GM23338 (cell line): ENCODE measurements around the gene MYO18A. TPM values are rescaled to one million over a fixed set of nuclear protein-coding genes. Genes with fewer than 3 reads are reported as not detected.

ENCODE experiments used
- ATAC-seq: fragments of 200-7000 bp; cut with Tn5 transposase; 3 replicates; pipeline ENCODE4 v1.9.1; 2020
- DNase-seq: peaks from one replicate; pipeline ENCODE4 v3.0.0-alpha.2; 2015; ENCODE audit warnings: low spot score
- H2AFZ ChIP-seq: fragments of 200-600 bp; sonication (generic); 2 replicates; pipeline ENCODE4 v1.8.0; 2016; ENCODE audit warnings: antibody characterized with exemption, mild to moderate bottlenecking, moderate library complexity
- H3F3A ChIP-seq: fragments of 200-600 bp; sonication (generic); replicated peaks from 2 replicates; pipeline ENCODE4 v1.8.0; 2017; ENCODE audit warnings: antibody characterized with exemption, mixed run types, low read depth
- H3K27ac ChIP-seq: fragments of 200-600 bp; sonication (generic); 2 replicates; pipeline ENCODE4 v1.6.1; 2016; ENCODE audit warnings: low read depth
- H3K27me3 ChIP-seq: fragments of 200-600 bp; sonication (generic); 2 replicates; pipeline ENCODE4 v1.8.0; 2016; ENCODE audit warnings: mild to moderate bottlenecking, mixed run types, moderate library complexity; ENCODE audit not compliant: insufficient read depth
- H3K36me3 ChIP-seq: fragments of 200-600 bp; sonication (generic); 2 replicates; pipeline ENCODE4 v1.8.0; 2016; ENCODE audit warnings: mild to moderate bottlenecking; ENCODE audit not compliant: insufficient read depth
- H3K4me1 ChIP-seq: fragments of 200-600 bp; sonication (generic); 2 replicates; pipeline ENCODE4 v1.8.0; 2016; ENCODE audit warnings: mild to moderate bottlenecking, moderate library complexity; ENCODE audit not compliant: insufficient read depth
- H3K4me2 ChIP-seq: fragments of 200-600 bp; sonication (generic); 2 replicates; pipeline ENCODE4 v1.7.1; 2017; ENCODE audit warnings: mixed run types
- H3K4me3 ChIP-seq: fragments of 200-600 bp; sonication (generic); 2 replicates; pipeline ENCODE4 v1.6.1; 2016; ENCODE audit warnings: mixed run types
- H3K79me2 ChIP-seq: fragments of 200-600 bp; sonication (generic); replicated peaks from 2 replicates; pipeline ENCODE4 v1.8.0; 2017; ENCODE audit warnings: mild to moderate bottlenecking; ENCODE audit not compliant: insufficient read depth
- H3K9me2 ChIP-seq: fragments of 200-600 bp; sonication (generic); 2 replicates; pipeline ENCODE4 v1.8.0; 2017; ENCODE audit not compliant: insufficient read depth
- H4K20me1 ChIP-seq: fragments of 200-600 bp; sonication (generic); replicated peaks from 2 replicates; pipeline ENCODE4 v1.8.0; 2017; ENCODE audit warnings: mild to moderate bottlenecking; ENCODE audit not compliant: insufficient read depth
- H3K27ac Mint-ChIP-seq: 2 replicates; pipeline ENCODE4 v1.8.0; 2020; ENCODE audit warnings: inconsistent platforms, mild to moderate bottlenecking, moderate library complexity, mixed read lengths
- H3K27me3 Mint-ChIP-seq: 3 replicates; pipeline ENCODE4 v1.8.0; 2022; ENCODE audit warnings: low read depth, mild to moderate bottlenecking, moderate library complexity, mixed read lengths, inconsistent platforms; ENCODE audit not compliant: insufficient read depth, poor library complexity
- H3K36me3 Mint-ChIP-seq: 3 replicates; pipeline ENCODE4 v1.8.0; 2021; ENCODE audit warnings: low read depth, mild to moderate bottlenecking, inconsistent platforms, moderate library complexity, mixed read lengths
- H3K4me1 Mint-ChIP-seq: 3 replicates; pipeline ENCODE4 v1.8.0; 2020; ENCODE audit warnings: mild to moderate bottlenecking, inconsistent platforms, mixed read lengths
- H3K4me3 Mint-ChIP-seq: 3 replicates; pipeline ENCODE4 v1.8.0; 2021; ENCODE audit warnings: moderate library complexity, mild to moderate bottlenecking, inconsistent platforms, mixed read lengths
- H3K9me3 Mint-ChIP-seq: 3 replicates; pipeline ENCODE4 v1.8.0; 2020; ENCODE audit warnings: moderate library complexity, mild to moderate bottlenecking, inconsistent platforms, mixed read lengths
- CREB1 ChIP-seq: fragments of 250-450 bp; sonication (Bioruptor Pico); IDR thresholded peaks from 2 replicates; pipeline ENCODE4 v1.5.0; 2020; ENCODE audit warnings: low read depth, mild to moderate bottlenecking, moderate library complexity
- EZH2 ChIP-seq: fragments of 200-600 bp; sonication (generic); IDR thresholded peaks from one replicate; pipeline ENCODE4 v1.8.0; 2017; ENCODE audit warnings: antibody characterized with exemption, mild to moderate bottlenecking, low read depth; ENCODE audit not compliant: unreplicated experiment
- EZH2phosphoT487 ChIP-seq: fragments of 200-600 bp; sonication (generic); IDR thresholded peaks from one replicate; pipeline ENCODE4 v1.8.1; 2018; ENCODE audit warnings: antibody characterized with exemption; ENCODE audit not compliant: unreplicated experiment
- JUNB ChIP-seq: IDR thresholded peaks from one replicate; pipeline ENCODE4 v1.6.1; 2016; ENCODE audit warnings: antibody characterized with exemption; ENCODE audit not compliant: unreplicated experiment
- NANOG ChIP-seq: IDR thresholded peaks from 2 replicates; pipeline ENCODE4 v1.6.1; 2016; ENCODE audit warnings: antibody characterized with exemption, borderline replicate concordance
- POLR2AphosphoS5 ChIP-seq: IDR thresholded peaks from 2 replicates; pipeline ENCODE4 v1.6.1; 2016; ENCODE audit warnings: antibody characterized with exemption, low read depth
- STAT1 ChIP-seq: IDR thresholded peaks from one replicate; pipeline ENCODE4 v1.6.1; 2016; ENCODE audit warnings: antibody characterized with exemption; ENCODE audit not compliant: unreplicated experiment
- ZNF114 ChIP-seq: fragments of 250-450 bp; sonication (Bioruptor Pico); IDR thresholded peaks from 2 replicates; pipeline ENCODE4 v1.5.0; 2020; ENCODE audit warnings: mild to moderate bottlenecking, moderate library complexity
- ZNF331 ChIP-seq: fragments of 250-450 bp; sonication (Bioruptor Pico); IDR thresholded peaks from 2 replicates; pipeline ENCODE4 v1.5.0; 2020; ENCODE audit warnings: low read depth, mild to moderate bottlenecking, moderate library complexity
- polyA plus RNA-seq: library from polyadenylated mRNA; unstranded; fragments of >200 nt; fragmentation: Nextera tagmentation; extraction: Ambion mirVana; gene quantifications from 2 replicates; pipeline ENCODE4 v1.2.1, GENCODE V29; 2016
- total RNA-seq: library from RNA; depleted of rRNA; stranded (reverse); fragments of >200 nt; shearing (Covaris generic); gene quantifications from 2 replicates; pipeline ENCODE4 v1.2.3, GENCODE V29; 2014
- TF ChIP-seq, protein P1 (sequence below): IDR thresholded peaks from 2 replicates; pipeline ENCODE4 v1.6.1; 2016; ENCODE audit warnings: antibody characterized with exemption
- TF ChIP-seq, protein P2 (sequence below), 2 experiments: fragments of 200-600 bp in 1 of 2; sonication (generic) in 1 of 2; conservative IDR thresholded peaks; 2 replicates each; pipeline versions ENCODE4 v1.5.1 to v1.6.1; 2016 to 2017; ENCODE audit warnings: antibody characterized with exemption in 2 of 2, low read depth in 2 of 2, mild to moderate bottlenecking in 2 of 2, moderate library complexity in 1 of 2
- TF ChIP-seq, protein P3 (sequence below): IDR thresholded peaks from one replicate; pipeline ENCODE4 v1.6.1; 2018; ENCODE audit warnings: antibody characterized with exemption; ENCODE audit not compliant: unreplicated experiment
- TF ChIP-seq, protein P4 (sequence below): fragments of 250-450 bp; sonication (Bioruptor Pico); IDR thresholded peaks from 2 replicates; pipeline ENCODE4 v1.5.0; 2020; ENCODE audit warnings: mild to moderate bottlenecking, moderate library complexity

MYO18A gene
- total and polyA plus RNA-seq, 2 experiments from 2014 or later, result 18.3 to 37.5 TPM

DNA sequence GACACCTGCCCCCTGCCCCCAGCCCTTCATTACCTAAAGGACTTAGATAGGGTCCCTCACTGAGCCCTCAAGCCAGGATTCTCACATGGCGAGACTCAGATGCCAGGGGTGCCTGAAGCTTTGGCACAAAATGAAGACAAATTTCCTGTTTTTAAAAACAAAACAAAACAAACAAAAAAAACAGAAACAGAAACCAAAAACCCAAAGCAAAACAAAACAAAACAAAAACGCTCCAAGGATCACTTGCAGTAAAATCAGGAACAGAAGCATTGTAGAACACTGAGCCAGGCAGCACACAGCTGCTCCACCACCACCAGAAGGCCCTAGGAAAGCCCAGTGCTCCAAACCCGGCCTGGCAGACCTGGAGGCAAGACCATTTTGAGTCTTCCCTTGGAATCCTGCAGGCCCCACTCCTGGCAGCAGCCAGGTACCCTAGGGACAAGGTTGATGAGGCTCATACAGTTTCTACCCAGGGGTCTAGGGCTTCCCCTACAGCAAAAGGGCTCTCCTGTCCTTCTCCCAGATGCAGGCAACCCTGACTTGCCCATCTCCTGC, 20.8 kb downstream of the MYO18A start:
- H3F3A ChIP-seq, result no peaks in the 10 kb centered on the region
- Mint-ChIP-seq H3K4me1 (peaks cover 37% of the 10 kb centered on the region), H3K9me3 (no peaks in the 10 kb centered on the region), H3K4me3 (no peak overlapping the region), H3K36me3 (no peaks in the 10 kb centered on the region; the same call in 2 of the 3 replicates), H3K27me3 (peaks cover 10% of the 10 kb centered on the region), H3K27ac (0 out of 2 replicates have a peak overlapping the region, but pooled peaks have one; percentile 5)
- H3K79me2 ChIP-seq, result peaks cover 18% of the 10 kb centered on the region; the same call in 1 of the 2 replicates
- no peaks in the 10 kb centered on the region for H3K36me3 ChIP-seq
- no peak overlapping the region for H3K4me3 ChIP-seq
- no peak overlapping the region for H3K27ac ChIP-seq
- DNase-seq (no peak), ATAC-seq (no peak)
- peaks cover 11% of the 10 kb centered on the region; the same call in 1 of the 2 replicates for H3K4me1 ChIP-seq
- no peaks in the 10 kb centered on the region for H3K9me2 ChIP-seq
- H2AFZ ChIP-seq, result no peak overlapping the region
- no peak overlapping the region for H3K4me2 ChIP-seq
- H4K20me1 ChIP-seq, result peaks cover 10% of the 10 kb centered on the region; the same call in 1 of the 2 replicates
- TF ChIP-seq EZH2phosphoT487 (no peak), STAT1 (no peak), POLR2AphosphoS5 (no peak), ZNF331 (CRISPR knock-in tag) (no peak), CREB1 (CRISPR knock-in tag) (no peak), NANOG (no peak), ZNF114 (CRISPR knock-in tag) (no peak), EZH2 (no peak), JUNB (no peak)
- TF ChIP-seq, protein P1, sequence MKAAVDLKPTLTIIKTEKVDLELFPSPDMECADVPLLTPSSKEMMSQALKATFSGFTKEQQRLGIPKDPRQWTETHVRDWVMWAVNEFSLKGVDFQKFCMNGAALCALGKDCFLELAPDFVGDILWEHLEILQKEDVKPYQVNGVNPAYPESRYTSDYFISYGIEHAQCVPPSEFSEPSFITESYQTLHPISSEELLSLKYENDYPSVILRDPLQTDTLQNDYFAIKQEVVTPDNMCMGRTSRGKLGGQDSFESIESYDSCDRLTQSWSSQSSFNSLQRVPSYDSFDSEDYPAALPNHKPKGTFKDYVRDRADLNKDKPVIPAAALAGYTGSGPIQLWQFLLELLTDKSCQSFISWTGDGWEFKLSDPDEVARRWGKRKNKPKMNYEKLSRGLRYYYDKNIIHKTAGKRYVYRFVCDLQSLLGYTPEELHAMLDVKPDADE, result no peak
- TF ChIP-seq, protein P2, sequence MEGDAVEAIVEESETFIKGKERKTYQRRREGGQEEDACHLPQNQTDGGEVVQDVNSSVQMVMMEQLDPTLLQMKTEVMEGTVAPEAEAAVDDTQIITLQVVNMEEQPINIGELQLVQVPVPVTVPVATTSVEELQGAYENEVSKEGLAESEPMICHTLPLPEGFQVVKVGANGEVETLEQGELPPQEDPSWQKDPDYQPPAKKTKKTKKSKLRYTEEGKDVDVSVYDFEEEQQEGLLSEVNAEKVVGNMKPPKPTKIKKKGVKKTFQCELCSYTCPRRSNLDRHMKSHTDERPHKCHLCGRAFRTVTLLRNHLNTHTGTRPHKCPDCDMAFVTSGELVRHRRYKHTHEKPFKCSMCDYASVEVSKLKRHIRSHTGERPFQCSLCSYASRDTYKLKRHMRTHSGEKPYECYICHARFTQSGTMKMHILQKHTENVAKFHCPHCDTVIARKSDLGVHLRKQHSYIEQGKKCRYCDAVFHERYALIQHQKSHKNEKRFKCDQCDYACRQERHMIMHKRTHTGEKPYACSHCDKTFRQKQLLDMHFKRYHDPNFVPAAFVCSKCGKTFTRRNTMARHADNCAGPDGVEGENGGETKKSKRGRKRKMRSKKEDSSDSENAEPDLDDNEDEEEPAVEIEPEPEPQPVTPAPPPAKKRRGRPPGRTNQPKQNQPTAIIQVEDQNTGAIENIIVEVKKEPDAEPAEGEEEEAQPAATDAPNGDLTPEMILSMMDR (conservative IDR thresholded peaks at IDR 0.05; ENCODE audit: low read depth in 2 of 2), result no peak
- TF ChIP-seq, protein P3, sequence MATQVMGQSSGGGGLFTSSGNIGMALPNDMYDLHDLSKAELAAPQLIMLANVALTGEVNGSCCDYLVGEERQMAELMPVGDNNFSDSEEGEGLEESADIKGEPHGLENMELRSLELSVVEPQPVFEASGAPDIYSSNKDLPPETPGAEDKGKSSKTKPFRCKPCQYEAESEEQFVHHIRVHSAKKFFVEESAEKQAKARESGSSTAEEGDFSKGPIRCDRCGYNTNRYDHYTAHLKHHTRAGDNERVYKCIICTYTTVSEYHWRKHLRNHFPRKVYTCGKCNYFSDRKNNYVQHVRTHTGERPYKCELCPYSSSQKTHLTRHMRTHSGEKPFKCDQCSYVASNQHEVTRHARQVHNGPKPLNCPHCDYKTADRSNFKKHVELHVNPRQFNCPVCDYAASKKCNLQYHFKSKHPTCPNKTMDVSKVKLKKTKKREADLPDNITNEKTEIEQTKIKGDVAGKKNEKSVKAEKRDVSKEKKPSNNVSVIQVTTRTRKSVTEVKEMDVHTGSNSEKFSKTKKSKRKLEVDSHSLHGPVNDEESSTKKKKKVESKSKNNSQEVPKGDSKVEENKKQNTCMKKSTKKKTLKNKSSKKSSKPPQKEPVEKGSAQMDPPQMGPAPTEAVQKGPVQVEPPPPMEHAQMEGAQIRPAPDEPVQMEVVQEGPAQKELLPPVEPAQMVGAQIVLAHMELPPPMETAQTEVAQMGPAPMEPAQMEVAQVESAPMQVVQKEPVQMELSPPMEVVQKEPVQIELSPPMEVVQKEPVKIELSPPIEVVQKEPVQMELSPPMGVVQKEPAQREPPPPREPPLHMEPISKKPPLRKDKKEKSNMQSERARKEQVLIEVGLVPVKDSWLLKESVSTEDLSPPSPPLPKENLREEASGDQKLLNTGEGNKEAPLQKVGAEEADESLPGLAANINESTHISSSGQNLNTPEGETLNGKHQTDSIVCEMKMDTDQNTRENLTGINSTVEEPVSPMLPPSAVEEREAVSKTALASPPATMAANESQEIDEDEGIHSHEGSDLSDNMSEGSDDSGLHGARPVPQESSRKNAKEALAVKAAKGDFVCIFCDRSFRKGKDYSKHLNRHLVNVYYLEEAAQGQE, result no peak
- TF ChIP-seq, protein P4, sequence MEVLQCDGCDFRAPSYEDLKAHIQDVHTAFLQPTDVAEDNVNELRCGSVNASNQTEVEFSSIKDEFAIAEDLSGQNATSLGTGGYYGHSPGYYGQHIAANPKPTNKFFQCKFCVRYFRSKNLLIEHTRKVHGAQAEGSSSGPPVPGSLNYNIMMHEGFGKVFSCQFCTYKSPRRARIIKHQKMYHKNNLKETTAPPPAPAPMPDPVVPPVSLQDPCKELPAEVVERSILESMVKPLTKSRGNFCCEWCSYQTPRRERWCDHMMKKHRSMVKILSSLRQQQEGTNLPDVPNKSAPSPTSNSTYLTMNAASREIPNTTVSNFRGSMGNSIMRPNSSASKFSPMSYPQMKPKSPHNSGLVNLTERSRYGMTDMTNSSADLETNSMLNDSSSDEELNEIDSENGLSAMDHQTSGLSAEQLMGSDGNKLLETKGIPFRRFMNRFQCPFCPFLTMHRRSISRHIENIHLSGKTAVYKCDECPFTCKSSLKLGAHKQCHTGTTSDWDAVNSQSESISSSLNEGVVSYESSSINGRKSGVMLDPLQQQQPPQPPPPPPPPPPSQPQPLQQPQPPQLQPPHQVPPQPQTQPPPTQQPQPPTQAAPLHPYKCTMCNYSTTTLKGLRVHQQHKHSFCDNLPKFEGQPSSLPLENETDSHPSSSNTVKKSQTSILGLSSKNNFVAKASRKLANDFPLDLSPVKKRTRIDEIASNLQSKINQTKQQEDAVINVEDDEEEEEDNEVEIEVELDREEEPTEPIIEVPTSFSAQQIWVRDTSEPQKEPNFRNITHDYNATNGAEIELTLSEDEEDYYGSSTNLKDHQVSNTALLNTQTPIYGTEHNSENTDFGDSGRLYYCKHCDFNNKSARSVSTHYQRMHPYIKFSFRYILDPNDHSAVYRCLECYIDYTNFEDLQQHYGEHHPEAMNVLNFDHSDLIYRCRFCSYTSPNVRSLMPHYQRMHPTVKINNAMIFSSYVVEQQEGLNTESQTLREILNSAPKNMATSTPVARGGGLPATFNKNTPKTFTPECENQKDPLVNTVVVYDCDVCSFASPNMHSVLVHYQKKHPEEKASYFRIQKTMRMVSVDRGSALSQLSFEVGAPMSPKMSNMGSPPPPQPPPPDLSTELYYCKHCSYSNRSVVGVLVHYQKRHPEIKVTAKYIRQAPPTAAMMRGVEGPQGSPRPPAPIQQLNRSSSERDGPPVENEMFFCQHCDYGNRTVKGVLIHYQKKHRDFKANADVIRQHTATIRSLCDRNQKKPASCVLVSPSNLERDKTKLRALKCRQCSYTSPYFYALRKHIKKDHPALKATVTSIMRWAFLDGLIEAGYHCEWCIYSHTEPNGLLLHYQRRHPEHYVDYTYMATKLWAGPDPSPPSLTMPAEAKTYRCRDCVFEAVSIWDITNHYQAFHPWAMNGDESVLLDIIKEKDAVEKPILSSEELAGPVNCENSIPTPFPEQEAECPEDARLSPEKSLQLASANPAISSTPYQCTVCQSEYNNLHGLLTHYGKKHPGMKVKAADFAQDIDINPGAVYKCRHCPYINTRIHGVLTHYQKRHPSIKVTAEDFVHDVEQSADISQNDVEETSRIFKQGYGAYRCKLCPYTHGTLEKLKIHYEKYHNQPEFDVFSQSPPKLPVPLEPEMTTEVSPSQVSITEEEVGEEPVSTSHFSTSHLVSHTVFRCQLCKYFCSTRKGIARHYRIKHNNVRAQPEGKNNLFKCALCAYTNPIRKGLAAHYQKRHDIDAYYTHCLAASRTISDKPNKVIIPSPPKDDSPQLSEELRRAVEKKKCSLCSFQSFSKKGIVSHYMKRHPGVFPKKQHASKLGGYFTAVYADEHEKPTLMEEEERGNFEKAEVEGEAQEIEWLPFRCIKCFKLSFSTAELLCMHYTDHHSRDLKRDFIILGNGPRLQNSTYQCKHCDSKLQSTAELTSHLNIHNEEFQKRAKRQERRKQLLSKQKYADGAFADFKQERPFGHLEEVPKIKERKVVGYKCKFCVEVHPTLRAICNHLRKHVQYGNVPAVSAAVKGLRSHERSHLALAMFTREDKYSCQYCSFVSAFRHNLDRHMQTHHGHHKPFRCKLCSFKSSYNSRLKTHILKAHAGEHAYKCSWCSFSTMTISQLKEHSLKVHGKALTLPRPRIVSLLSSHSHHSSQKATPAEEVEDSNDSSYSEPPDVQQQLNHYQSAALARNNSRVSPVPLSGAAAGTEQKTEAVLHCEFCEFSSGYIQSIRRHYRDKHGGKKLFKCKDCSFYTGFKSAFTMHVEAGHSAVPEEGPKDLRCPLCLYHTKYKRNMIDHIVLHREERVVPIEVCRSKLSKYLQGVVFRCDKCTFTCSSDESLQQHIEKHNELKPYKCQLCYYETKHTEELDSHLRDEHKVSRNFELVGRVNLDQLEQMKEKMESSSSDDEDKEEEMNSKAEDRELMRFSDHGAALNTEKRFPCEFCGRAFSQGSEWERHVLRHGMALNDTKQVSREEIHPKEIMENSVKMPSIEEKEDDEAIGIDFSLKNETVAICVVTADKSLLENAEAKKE (CRISPR knock-in tag), result no peak
- no peaks in the 10 kb centered on the region for H3K27me3 ChIP-seq
